Activated CD4-positive, alpha-beta T cell treated with anti-CD3 and anti-CD28 coated beads, Interleukin-2, amount 50 U/mL, for 4 hours (primary cell): ENCODE results near the gene PLEKHA6.
"Not testable (repeated sequence)": the region's sequence is repeated elsewhere in the genome, so short reads cannot be mapped to it uniquely, and the experiment has no call there.

Experiments
- DNase-seq, 2 experiments: peaks; one replicate each; pipeline ENCODE4 v3.0.0-alpha.2; 2020

The PLEKHA6 gene

DNA sequence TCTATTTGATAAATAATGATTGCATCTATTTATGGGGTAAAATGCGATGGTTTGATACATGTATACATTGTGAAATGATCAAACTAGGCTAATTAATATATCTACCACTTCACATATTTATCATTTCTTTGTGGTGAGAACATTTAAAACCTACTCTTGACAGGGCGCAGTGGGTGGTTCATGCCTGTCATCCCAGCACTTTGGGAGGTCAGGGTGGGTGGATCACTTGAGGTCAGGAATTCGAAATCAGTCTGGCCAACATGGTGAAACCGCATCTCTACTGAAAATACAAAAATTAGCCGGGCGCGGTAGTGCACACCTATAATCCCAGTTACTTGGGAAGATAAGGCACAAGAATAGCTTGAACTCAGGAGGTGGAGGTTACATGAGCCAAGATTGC lies 25.3 kb downstream of the PLEKHA6 start:
- DNase-seq, result no peak

DNA sequence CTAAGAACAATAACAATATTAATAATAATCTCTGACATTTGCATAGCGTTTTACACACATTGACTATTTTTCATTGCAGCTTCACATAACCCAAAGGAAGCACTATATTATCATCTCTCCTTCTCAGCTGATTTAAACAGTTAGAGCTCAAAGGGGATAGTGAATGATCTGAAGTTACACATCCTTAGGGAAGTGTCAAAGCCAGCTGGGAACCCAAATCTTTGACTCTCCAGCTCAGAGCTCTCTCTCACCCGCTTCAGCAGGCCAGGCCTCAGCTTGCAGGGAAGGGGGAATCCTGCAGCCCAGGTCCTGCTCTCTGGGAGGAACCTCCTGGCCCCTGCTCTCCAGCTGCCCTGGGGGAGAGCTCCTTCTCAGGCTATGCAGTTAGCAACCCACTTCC lies 26.3 kb downstream of the PLEKHA6 start:
- no peak for DNase-seq

GRCh38 chr1:204331847-204332487 lies 27.8 kb downstream of the PLEKHA6 start:
- DNase-seq, result no peak

GRCh38 chr1:204331275-204331674 lies 28.5 kb downstream of the PLEKHA6 start:
- DNase-seq, result no peak

GRCh38 chr1:204327870-204328269 lies 31.9 kb downstream of the PLEKHA6 start:
- not testable (repeated sequence) for DNase-seq

- no peak for DNase-seq
These were observed 32.4 kb downstream of the PLEKHA6 start for GRCh38 chr1:204327359-204327758.

DNA sequence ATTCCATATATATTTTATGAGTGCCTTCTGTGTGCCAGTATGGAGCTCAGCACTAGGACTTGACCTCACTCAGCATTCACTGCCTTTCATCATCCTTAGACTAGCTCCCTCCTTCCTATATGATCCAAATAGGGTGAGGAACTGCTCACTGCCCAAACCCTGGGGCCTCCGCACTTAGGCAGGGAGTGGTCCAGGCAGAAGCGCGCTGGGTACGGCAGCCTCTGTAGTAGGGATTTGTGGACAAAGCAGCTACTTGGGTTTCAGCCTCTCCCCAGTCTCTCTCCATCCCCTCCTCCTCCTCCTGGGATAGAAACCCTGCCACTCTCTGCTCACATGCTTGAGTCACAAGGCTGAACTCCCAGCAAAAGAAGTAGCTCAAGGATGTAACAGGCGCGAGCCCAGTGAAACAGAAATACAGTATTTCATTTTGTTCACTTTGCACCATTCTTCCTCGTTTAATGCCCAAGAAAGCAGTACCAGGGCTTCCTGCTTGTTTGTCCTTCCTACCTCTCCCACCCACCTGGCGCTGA lies 32.9 kb downstream of the PLEKHA6 start:
- no peak for DNase-seq

DNA sequence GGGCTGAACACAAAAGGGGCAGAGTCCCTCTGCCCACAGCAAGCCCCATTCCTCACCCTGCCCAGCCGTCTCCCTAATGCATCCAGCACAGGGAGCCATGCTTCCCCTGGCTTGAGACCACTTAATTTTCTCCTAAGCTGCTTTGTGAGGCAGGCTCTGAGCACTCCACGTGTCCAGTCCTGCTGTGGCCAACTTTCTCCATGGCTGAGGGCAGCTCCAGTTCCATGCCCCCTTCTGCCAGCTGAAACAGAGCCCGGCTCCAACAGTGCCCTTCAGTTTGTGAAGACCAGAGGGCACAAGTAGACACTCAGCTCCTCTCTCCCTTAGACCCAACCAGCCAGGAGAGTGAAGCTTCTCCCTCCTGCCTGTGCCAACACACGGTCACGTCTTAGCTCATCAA lies 33.8 kb downstream of the PLEKHA6 start:
- DNase-seq, result no peak

GRCh38 chr1:204323887-204324286 lies 35.8 kb downstream of the PLEKHA6 start:
- DNase-seq, result no peak

DNA sequence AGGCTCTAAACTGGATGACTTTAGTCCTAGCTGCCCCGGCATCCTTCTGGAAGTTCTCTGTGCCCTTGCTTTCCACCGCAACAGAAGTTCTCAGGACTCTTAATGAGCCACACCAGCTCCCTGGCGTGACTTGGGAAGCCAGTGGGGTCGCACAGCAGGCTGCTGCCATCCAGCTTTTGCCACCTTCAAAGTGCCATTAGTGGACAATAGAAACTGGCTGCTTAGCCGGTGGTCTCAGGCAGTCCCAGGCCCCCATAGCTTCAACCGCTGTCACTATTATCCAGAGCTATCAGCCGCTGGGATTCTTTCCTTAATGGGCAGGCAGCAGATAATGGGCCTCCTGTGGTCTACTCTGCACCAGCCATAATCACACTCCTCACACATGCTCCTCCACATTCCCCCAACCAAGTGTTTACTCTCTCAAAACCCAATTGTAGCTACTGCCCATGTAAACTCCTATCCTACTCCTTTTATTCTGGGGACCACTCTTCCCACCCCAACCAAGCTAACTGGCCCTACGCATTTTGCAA lies 37.3 kb downstream of the PLEKHA6 start:
- DNase-seq, result no peak

DNA sequence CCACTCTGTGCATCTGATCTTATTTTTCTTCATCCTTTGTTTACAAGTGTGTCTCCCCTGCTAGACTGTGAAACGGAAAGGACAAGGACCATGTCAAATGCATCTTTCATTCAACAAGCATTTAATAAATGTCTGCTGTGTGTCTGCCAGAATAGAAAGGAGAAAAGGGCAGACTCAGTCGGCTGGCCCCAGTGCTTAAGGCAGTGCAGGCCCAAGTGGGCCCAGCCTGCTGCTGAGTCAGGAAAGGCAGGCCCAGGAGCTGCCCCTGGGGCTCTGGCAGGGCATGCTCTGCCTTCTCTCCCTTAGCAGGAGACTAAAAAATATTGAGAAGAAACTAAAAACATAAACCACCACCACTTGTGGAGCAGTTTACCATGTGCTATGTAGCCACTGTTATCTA lies 38.1 kb downstream of the PLEKHA6 start:
- no peak for DNase-seq

DNA sequence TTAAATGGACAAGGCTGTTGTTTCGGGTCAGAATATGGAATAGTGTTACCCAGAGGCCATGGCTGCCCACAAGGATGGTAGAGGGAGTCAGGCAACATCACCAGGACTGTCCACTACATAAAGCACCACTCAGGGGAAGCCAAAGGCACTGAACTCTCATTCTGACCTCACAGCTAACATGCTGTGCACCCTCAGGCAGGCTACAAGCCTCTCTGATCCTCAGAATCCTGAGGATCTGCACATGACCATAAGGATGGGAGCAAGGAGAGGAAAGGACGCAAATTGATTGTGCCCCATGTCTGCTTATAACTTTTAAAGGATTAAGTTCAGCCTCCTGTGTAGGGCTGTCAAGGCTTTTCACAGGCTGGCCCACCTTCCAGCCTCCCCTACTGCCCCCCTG lies 38.7 kb downstream of the PLEKHA6 start:
- no peak for DNase-seq

- no peak for DNase-seq
These were observed 39.3 kb downstream of the PLEKHA6 start for GRCh38 chr1:204320382-204320804.

DNA sequence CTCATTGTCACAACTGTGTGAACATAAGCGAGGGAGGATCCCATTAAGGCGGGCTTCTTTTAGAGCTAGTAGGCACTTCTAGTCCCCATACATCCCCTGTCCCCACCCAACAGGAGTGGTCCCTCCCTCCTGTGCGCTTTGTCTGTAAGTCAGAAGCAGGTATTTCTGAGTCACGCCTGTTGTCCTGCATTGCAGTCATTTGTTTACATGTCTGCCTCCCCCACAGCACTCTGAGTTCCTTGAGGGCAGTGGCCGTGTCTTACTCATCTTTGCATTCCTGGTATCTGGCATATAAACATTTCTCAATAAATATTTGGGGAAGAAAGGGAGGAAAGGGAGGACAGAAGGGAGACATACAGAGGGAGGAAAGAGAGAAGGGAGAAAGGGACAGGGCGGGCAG lies 40.3 kb downstream of the PLEKHA6 start:
- no peak for DNase-seq

DNA sequence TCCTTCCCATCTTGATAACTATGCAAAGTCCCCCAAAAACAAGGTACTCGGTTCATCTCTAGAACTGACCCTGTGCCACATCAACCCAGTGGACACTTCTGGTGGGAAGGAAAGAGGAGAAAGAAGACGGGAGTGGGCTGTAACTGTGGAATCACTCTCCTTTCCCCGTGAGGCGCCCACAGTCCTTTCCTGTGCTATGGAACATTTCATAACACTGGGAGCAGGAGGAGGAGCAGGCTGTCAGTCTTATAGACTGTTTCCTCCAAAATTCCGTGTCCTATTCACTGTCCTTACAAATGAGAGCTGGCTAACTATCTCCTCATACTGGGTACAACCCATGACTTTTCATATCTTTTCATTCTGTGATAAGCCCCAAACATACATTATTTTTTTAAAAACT lies 40.7 kb downstream of the PLEKHA6 start:
- no peak for DNase-seq

GRCh38 chr1:204318324-204318723 lies 41.4 kb downstream of the PLEKHA6 start:
- DNase-seq, result no peak

GRCh38 chr1:204317170-204317569 lies 42.6 kb downstream of the PLEKHA6 start:
- no peak for DNase-seq

DNA sequence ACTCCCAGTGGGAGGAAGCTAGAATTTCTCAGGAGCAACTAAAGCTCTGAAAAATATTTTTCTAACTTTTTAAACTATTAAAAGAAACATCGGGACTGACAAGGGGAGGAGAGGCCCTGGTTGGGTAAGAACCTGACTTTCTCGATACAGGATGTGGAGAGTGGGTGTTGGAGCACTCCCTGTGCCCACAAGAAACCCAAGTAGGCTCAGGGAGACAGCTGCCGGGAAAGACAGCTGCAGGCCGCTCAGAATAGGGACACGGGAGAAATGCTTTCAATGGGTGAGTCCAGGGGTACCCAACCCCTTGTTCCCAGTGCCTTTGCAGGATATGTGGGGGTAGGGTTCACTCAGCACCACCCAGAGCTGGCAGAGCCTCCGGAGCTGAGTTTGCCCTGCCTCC lies 43.6 kb downstream of the PLEKHA6 start:
- DNase-seq, result no peak

GRCh38 chr1:204314893-204315658 lies 44.7 kb downstream of the PLEKHA6 start:
- no peak for DNase-seq

GRCh38 chr1:204314171-204314892 lies 45.4 kb downstream of the PLEKHA6 start:
- DNase-seq, result no peak

- no peak for DNase-seq
These were observed 46.1 kb downstream of the PLEKHA6 start for GRCh38 chr1:204313675-204314074.

- not testable (repeated sequence) for DNase-seq
These were observed 48.8 kb downstream of the PLEKHA6 start for GRCh38 chr1:204310970-204311369.

DNA sequence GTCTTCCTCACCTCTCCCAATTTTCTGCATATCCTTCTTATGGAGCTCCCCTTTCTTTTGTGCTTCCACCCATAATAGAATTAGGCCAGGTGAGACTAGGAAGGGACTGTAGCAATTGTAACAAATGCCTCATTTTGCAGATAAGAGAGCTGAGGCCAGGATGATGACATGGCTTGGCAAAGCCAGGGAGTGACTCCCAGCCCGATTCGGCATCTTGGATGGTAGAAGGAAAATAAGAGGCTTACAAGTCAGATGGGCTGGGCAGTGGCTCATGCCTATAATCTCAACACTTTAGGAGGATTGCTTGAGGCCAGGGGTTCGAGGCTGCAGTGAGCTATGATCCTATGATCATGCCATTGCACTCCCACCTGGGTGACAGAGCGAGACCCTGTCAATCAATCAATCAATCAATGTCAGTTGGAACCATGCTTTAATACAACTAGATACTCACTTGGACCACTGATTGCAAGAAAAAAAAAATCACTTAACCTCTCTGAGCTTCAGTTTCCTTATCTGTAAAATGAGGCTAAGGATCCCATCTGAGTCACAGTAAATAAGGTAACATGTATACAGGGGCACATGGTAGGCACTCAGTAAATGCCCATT lies 51.6 kb downstream of the PLEKHA6 start:
- DNase-seq, result no peak
